Endothelial cell of hepatic sinusoid (primary cell): Measurements from ENCODE around the gene CEBPG.

ENCODE experiments used
- in situ Hi-C: cut with HindIII; loops from 2 replicates; pipeline ENCODE4 v1.10.0; 2017; ENCODE audit warnings: low sequenced_read_pairs

CEBPG gene

DNA sequence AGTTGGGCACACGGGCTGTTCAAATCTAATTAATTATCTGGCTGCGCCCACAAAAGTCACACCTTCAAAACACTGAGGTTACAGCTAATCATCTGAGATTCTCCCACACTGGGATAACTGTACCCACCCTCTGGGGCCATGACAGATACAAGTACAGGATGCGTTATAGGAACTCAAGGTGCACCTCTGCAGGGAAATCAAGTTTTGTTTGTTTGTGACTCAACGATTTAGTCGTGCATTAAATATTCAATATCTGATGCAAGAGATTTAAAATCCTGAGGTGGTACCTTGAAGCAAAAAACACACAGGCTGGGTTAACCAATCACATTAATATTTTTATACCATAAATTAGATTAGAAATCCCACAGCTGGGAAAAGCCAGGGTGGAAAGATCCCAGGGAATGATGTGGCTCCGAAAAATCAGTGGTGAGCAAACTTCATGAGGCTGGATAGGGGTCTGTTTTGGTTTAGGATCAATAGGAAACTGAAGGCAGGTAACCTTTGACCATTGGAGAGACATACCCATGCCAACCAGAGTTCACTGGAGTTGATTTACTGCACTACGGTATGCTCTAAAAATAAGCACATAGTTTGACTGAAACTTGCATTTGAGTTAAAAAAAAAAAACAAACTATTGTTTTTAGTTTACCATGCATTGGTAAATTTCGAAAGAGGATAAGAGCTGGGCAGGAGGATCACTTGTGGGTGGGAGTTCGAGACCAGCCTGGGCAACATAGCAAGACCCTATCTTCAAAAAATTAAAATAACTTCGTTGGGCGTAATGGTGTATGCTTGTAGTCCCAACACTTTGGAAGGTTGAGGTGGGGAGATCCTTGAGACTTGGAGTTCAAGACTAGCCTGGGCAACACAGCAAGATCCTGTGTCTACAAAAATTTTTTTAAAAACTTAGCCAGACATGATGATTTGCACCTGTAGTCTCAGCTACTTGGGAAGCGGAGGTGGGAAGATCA, 23.9 kb upstream of the CEBPG start:
- in situ Hi-C loops, result no loop called here

GRCh38 chr19:33350538-33351309, 22.8 kb upstream of the CEBPG start:
- in situ Hi-C loops, result no loop called here

DNA sequence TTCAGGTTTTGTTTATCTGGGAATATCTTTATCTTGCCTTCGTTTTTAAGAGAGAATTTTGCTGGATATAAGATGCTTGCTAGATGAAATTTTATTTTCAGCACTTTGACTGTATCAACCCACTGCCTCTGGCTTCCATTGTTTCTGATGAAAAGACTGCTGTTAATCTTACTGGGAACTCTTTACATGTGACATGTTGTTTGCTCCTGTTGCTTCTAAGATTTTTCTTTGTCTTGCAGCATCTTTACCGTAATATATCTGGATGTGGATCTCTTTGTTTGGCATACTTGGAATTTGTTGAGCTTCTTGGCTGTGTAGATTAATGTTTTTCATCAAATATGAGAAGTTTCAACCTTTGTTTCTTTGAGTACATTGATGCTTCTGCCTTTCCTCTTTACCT, 18.0 kb upstream of the CEBPG start:
- in situ Hi-C loops, result no loop called here

DNA sequence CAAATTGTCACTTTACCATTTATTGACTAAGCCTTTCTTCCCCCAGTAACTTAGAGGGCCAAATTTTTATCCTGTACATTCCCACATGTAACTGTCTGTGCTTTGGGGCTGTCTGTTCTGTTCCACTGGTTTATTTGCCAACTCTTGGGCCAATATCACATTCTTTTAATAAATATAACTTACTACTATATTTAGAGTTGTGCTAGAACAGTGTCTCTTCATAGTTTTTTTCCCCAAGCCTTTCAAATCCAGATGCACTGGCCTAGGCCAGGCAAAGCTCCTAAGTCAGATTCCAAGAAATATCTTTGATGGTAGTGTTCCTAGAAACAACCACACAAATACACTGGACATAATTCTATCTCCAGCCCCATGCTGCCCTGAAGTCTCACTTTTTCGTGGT, 16.0 kb upstream of the CEBPG start:
- in situ Hi-C loops, result no loop called here

- in situ Hi-C loops, result no loop called here
Observed at GRCh38 chr19:33358408-33358807, 15.1 kb upstream of the CEBPG start.

- in situ Hi-C loops, result no loop called here
Observed at GRCh38 chr19:33359581-33359980, 13.9 kb upstream of the CEBPG start.

GRCh38 chr19:33362508-33363228, 10.8 kb upstream of the CEBPG start:
- in situ Hi-C loops, result loop anchor here (5.0 kb wide), 1 partner anchor 65 kb away; no protein-coding TSS in a partner anchor

DNA sequence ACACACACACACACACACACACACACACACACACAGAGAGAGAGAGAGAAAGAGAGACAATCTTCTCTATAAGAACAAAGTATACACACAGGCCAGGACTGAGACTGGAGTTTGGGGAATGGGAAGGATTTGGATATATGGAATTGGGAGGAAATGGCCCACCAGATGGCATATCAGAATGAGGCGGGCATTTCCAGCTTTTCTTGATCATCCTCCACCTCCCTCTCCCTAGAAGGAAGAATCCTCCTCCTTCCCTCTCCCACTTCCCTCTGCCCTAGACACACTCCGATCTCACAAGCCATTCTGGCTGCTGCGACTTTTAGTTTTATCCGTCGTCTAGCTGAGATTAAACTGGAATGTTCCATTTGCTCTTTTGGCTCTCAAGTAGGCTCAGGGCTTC, 10.0 kb upstream of the CEBPG start:
- in situ Hi-C loops, result loop anchor here (5.0 kb wide), 1 partner anchor 66 kb away; no protein-coding TSS in a partner anchor

- in situ Hi-C loops, result no loop called here
Observed at GRCh38 chr19:33365691-33366090, 7.8 kb upstream of the CEBPG start.

GRCh38 chr19:33366127-33366526, 7.4 kb upstream of the CEBPG start:
- in situ Hi-C loops, result no loop called here

DNA sequence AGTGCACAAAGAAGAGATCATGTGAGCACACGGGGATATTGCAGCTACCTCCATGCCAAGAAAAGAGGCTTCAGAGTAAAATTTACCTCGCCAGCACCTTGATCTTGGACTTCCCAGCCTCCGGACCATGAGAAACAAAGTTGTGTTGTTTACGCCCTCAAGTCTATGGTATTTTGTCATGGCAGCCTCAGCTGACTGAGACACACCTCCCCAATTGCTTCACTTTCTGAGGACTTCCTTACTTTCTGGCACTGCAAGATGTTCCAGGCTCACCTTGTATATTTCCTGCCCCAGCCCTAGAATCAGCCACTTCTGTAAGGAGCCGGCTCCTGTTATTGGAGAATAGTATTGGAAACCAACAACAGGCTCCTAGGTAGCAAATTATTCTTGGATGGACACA, 6.6 kb upstream of the CEBPG start:
- in situ Hi-C loops, result no loop called here

GRCh38 chr19:33368074-33368864, 5.2 kb upstream of the CEBPG start:
- in situ Hi-C loops, result no loop called here

DNA sequence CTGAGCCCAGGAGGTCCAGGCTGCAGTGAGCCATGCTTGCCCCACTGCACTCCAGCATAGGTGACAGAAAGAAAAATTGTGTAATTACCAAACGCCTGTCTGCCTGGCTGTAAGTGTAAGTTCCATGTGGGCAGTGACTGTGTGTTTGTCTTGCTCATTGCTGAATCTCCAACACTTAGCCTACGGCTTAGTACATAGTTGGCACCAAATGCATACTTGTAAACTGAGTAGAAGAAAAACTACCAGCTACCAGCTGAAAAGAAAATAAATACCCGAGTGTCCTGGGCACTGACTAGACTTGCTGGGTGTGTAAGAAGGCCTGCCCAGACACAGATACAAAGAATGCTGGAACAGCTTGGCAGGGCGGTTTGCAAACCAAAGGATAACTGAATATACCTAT, 2.7 kb upstream of the CEBPG start:
- in situ Hi-C loops, result no loop called here

DNA sequence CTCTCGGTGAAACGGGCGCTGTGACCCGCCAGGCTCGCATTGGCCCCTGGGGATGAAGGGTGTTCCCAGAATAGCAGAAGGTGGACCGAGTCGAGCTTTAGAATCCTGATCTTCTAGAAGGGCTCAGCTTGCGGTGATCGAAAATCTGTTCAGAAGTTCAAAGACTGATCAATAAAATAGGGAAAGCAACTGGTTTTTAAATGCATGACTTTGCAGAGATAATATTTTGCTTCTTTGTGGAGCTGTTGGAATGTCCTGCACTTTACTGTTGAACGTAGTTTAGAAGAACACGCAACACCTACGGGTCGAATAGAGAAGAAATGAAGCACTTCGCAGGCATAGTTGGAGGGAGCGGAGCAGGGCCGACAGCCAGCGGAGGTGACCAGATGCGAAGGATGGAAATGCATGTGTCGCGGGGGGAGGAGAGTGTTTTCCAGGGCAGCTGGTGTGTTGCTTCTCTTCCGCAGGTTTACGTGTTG, 766 bp downstream of the CEBPG start:
- in situ Hi-C loops, result no loop called here

DNA sequence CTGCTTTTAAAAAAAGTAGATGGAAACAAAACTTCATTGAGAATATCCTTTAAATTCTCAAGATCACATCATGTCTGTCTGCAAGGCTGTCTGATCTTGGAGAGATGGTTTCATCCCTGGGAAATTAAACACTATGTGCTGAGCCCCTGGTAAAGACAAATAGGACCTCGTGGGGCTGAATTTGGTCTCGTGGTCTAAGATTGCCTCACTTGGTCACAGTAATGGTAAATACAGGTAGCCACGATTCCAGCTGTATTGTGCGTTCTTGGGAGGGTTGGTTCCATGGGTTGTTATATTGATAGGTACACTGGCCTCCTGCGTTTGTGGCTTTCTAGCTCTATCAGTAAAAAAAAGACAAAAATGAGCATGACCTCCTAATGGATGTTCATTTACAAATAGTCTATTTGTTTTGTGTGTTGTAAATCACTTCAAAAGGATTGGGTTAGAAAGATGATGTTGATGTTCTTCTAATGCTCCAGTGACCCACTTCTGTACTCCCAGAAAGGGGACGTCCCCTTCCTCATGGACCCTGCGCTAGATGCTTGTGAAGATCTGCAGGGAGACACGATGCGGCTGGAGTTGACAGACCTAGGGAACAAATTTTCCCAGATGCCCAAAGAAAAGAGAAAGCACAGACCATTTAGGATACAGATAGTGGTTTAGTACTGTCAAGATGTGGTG, 1.8 kb downstream of the CEBPG start:
- in situ Hi-C loops, result no loop called here

DNA sequence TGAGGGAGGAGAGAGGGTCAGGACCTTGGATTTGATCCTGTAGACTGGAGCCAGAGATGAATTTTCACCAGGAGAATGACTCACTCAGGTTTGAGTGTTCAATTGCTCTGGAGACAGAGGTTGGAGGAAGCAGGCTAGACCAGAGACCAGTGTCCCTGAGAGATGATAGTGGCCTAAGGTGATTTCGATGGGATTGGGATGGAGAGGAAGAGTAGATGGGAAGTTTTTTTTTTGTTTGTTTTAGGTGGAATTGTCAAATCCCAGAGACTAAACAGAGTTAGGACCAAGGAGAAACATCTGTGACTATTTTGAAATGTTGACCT, 2.3 kb downstream of the CEBPG start:
- in situ Hi-C loops, result no loop called here

- in situ Hi-C loops, result no loop called here
Observed at GRCh38 chr19:33376423-33376822, 2.9 kb downstream of the CEBPG start.

- in situ Hi-C loops, result no loop called here
Observed at GRCh38 chr19:33376941-33377557, 3.5 kb downstream of the CEBPG start.
